HUES64 (cell line): ENCODE measurements around the gene RIMBP2.

ENCODE experiments used
- H3K27ac ChIP-seq: 2 replicates; pipeline ENCODE4 v1.7.0; 2013; ENCODE audit warnings: low read depth, low read length, inconsistent platforms
- H3K27me3 ChIP-seq: 2 replicates; pipeline ENCODE4 v1.6.1; 2013; ENCODE audit warnings: mild to moderate bottlenecking, low read length; ENCODE audit not compliant: insufficient read depth
- H3K36me3 ChIP-seq: 2 replicates; pipeline ENCODE4 v1.6.1; 2013; ENCODE audit warnings: mild to moderate bottlenecking, low read length; ENCODE audit not compliant: insufficient read depth
- H3K4me1 ChIP-seq: 2 replicates; pipeline ENCODE4 v1.6.1; 2013; ENCODE audit warnings: mild to moderate bottlenecking, low read length, moderate library complexity; ENCODE audit not compliant: insufficient read depth
- H3K4me3 ChIP-seq: 2 replicates; pipeline ENCODE4 v1.5.1; 2013; ENCODE audit warnings: mild to moderate bottlenecking, low read length, moderate library complexity
- H3K9ac ChIP-seq: 2 replicates; pipeline ENCODE4 v1.6.1; 2013; ENCODE audit warnings: mild to moderate bottlenecking, low read depth, low read length
- H3K9me3 ChIP-seq: 2 replicates; pipeline ENCODE4 v1.6.1; 2013; ENCODE audit warnings: low read depth, low read length; ENCODE audit not compliant: insufficient read depth
- WGBS: fragments of 150-250, 120-280 bp; methylation state at CpG from one replicate; pipeline ENCODE4 v1.1.7; 2013; ENCODE audit warnings: missing lambda C conversion rate; 5-methylcytosine and 5-hydroxymethylcytosine counted together

RIMBP2 gene

GRCh38 chr12:130422676-130423075, 293.4 kb downstream of the RIMBP2 start:
- WGBS = 94% methylated on average over 8 of the region's 8 CpGs
- H3K9me3 ChIP-seq = no peaks in the 10 kb centered on the region
- no peaks in the 10 kb centered on the region for H3K36me3 ChIP-seq
- no peak overlapping the region for H3K27ac ChIP-seq
- H3K9ac ChIP-seq = no peak overlapping the region
- H3K4me1 ChIP-seq = no peaks in the 10 kb centered on the region
- H3K4me3 ChIP-seq = no peak overlapping the region
- no peaks in the 10 kb centered on the region; the same call in 1 of the 2 replicates for H3K27me3 ChIP-seq

GRCh38 chr12:130421896-130422295, 294.2 kb downstream of the RIMBP2 start:
- 79% methylated on average over 6 of the region's 6 CpGs for WGBS
- Histone ChIP-seq H3K36me3 (no peaks in the 10 kb centered on the region), H3K27me3 (no peaks in the 10 kb centered on the region; the same call in 1 of the 2 replicates), H3K27ac (no peak overlapping the region), H3K4me1 (no peaks in the 10 kb centered on the region), H3K4me3 (no peak overlapping the region), H3K9me3 (no peaks in the 10 kb centered on the region), H3K9ac (no peak overlapping the region)

- H3K9ac ChIP-seq = no peak overlapping the region
- WGBS = 81% methylated on average over 2 of the region's 4 CpGs
- no peak overlapping the region for H3K4me3 ChIP-seq
- no peaks in the 10 kb centered on the region for H3K36me3 ChIP-seq
- no peaks in the 10 kb centered on the region for H3K4me1 ChIP-seq
- H3K27me3 ChIP-seq = no peaks in the 10 kb centered on the region; the same call in 1 of the 2 replicates
- no peaks in the 10 kb centered on the region for H3K9me3 ChIP-seq
- no peak overlapping the region for H3K27ac ChIP-seq
Observed at GRCh38 chr12:130420071-130420470, 296.0 kb downstream of the RIMBP2 start.

GRCh38 chr12:130419116-130419515, 297.0 kb downstream of the RIMBP2 start:
- Histone ChIP-seq H3K4me1 (no peaks in the 10 kb centered on the region), H3K36me3 (no peaks in the 10 kb centered on the region), H3K27ac (no peak overlapping the region), H3K4me3 (no peak overlapping the region), H3K9ac (no peak overlapping the region), H3K9me3 (no peaks in the 10 kb centered on the region), H3K27me3 (no peaks in the 10 kb centered on the region; the same call in 1 of the 2 replicates)
- 89% methylated on average over 6 of the region's 6 CpGs for WGBS

GRCh38 chr12:130418251-130418650, 297.8 kb downstream of the RIMBP2 start:
- Histone ChIP-seq H3K9ac (no peak overlapping the region), H3K4me3 (no peak overlapping the region), H3K27ac (no peak overlapping the region), H3K36me3 (no peaks in the 10 kb centered on the region), H3K27me3 (no peaks in the 10 kb centered on the region; the same call in 1 of the 2 replicates), H3K9me3 (no peaks in the 10 kb centered on the region), H3K4me1 (no peaks in the 10 kb centered on the region)
- 93% methylated on average over 3 of the region's 3 CpGs for WGBS

GRCh38 chr12:130414381-130414780, 301.7 kb downstream of the RIMBP2 start:
- WGBS = 90% methylated on average over 7 of the region's 7 CpGs
- Histone ChIP-seq H3K27me3 (no peaks in the 10 kb centered on the region; the same call in 1 of the 2 replicates), H3K4me1 (no peaks in the 10 kb centered on the region), H3K36me3 (no peaks in the 10 kb centered on the region), H3K9me3 (no peaks in the 10 kb centered on the region), H3K4me3 (no peak overlapping the region), H3K9ac (no peak overlapping the region), H3K27ac (no peak overlapping the region)

GRCh38 chr12:130413909-130414308, 302.2 kb downstream of the RIMBP2 start:
- no peak overlapping the region for H3K27ac ChIP-seq
- no peak overlapping the region for H3K9ac ChIP-seq
- 94% methylated on average over 18 of the region's 18 CpGs for WGBS
- no peaks in the 10 kb centered on the region; the same call in 1 of the 2 replicates for H3K27me3 ChIP-seq
- H3K36me3 ChIP-seq = no peaks in the 10 kb centered on the region
- H3K9me3 ChIP-seq = no peaks in the 10 kb centered on the region
- no peaks in the 10 kb centered on the region for H3K4me1 ChIP-seq
- H3K4me3 ChIP-seq = no peak overlapping the region

- Histone ChIP-seq H3K36me3 (no peaks in the 10 kb centered on the region), H3K9me3 (no peaks in the 10 kb centered on the region), H3K27ac (no peak overlapping the region), H3K4me1 (no peaks in the 10 kb centered on the region), H3K4me3 (no peak overlapping the region), H3K9ac (no peak overlapping the region), H3K27me3 (no peaks in the 10 kb centered on the region)
- WGBS = 98% methylated on average over 8 of the region's 8 CpGs
Observed at GRCh38 chr12:130412384-130412783, 303.7 kb downstream of the RIMBP2 start.

- H3K9me3 ChIP-seq = no peaks in the 10 kb centered on the region
- H3K27me3 ChIP-seq = no peaks in the 10 kb centered on the region
- H3K4me1 ChIP-seq = no peaks in the 10 kb centered on the region
- H3K9ac ChIP-seq = no peak overlapping the region
- WGBS = 49% methylated on average over 6 of the region's 7 CpGs
- H3K4me3 ChIP-seq = no peak overlapping the region
- H3K27ac ChIP-seq = no peak overlapping the region
- no peaks in the 10 kb centered on the region for H3K36me3 ChIP-seq
Observed at GRCh38 chr12:130405332-130405731, 310.8 kb downstream of the RIMBP2 start.

- H3K9ac ChIP-seq = no peak overlapping the region
- H3K27ac ChIP-seq = no peak overlapping the region
- H3K27me3 ChIP-seq = no peaks in the 10 kb centered on the region
- 84% methylated on average over 6 of the region's 6 CpGs for WGBS
- H3K4me3 ChIP-seq = no peak overlapping the region
- no peaks in the 10 kb centered on the region for H3K36me3 ChIP-seq
- H3K9me3 ChIP-seq = no peaks in the 10 kb centered on the region
- H3K4me1 ChIP-seq = no peaks in the 10 kb centered on the region
Observed at GRCh38 chr12:130401703-130402102, 314.4 kb downstream of the RIMBP2 start.

- H3K9me3 ChIP-seq = no peaks in the 10 kb centered on the region
- no peak overlapping the region for H3K9ac ChIP-seq
- 96% methylated on average over 12 of the region's 12 CpGs for WGBS
- 0 out of 2 replicates have a peak, but pooled peaks cover 2% of the 10 kb centered on the region for H3K4me1 ChIP-seq
- H3K27ac ChIP-seq = no peak overlapping the region
- no peaks in the 10 kb centered on the region for H3K27me3 ChIP-seq
- no peaks in the 10 kb centered on the region for H3K36me3 ChIP-seq
- H3K4me3 ChIP-seq = no peak overlapping the region
Observed at GRCh38 chr12:130398100-130398848, 317.8 kb downstream of the RIMBP2 start.
